ENCODE measurements around the gene CAVIN2.

DNA sequence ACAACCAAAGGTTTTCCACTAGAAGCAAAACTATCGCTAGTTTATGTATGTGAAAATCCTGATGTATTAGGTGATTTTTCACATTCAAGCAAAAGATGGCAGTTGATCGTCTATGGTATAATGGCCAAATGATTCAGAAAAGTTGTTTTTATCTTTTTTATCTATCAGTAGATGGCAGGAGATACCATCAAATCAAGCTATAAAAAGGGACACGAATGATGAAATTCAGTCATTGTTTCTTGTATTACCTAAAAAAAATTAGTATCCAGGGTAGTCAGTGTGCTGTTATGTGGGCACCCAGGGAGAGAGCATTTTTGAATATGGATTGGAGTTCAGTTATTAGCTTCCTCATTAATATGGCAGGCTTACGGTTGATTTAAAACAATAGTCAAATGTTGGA, 22.9 kb upstream of the CAVIN2 start:
- TF ChIP-seq EZH2 (optimal IDR thresholded peaks at IDR 0.05; ENCODE audit: low read depth, low read length), result no peak
- TF ChIP-seq, protein P1, sequence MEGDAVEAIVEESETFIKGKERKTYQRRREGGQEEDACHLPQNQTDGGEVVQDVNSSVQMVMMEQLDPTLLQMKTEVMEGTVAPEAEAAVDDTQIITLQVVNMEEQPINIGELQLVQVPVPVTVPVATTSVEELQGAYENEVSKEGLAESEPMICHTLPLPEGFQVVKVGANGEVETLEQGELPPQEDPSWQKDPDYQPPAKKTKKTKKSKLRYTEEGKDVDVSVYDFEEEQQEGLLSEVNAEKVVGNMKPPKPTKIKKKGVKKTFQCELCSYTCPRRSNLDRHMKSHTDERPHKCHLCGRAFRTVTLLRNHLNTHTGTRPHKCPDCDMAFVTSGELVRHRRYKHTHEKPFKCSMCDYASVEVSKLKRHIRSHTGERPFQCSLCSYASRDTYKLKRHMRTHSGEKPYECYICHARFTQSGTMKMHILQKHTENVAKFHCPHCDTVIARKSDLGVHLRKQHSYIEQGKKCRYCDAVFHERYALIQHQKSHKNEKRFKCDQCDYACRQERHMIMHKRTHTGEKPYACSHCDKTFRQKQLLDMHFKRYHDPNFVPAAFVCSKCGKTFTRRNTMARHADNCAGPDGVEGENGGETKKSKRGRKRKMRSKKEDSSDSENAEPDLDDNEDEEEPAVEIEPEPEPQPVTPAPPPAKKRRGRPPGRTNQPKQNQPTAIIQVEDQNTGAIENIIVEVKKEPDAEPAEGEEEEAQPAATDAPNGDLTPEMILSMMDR (IDR thresholded peaks at IDR 0.05; ENCODE audit: low read length), result no peak
